Measurements from ENCODE around the gene UNC80.

The UNC80 gene

DNA sequence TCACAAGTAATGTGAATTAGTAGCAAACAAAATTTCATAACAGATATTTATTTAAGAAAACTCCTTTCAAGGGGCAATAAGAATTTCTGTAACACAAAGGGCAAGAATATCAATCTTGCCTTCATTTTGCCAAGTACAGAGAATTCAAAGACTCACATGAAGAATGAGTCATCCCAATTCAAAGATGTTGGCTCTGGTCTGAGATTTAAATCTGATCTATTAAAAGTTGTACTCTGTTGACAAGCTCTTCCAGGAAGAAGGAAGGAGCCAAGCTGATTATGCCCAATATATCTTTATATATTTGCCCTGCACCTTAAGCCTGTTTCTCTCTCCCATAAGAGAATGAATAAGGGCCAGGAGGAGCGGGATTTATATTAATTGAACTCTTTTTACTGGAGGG is 174.9 kb downstream of the UNC80 start:
- no peak overlapping the region for H4K8ac ChIP-seq (ENCODE audit: low read depth, low read length)
- no peak overlapping the region for H3K27ac ChIP-seq (ENCODE audit: low read depth, low read length)
- no CpG with 5 or more reads among the region's 1 CpG for WGBS (ENCODE audit: extremely low coverage, insufficient coverage, low lambda C conversion rate)
- no peak for DNase-seq
- H3K9ac ChIP-seq (ENCODE audit: low read length) = no peak overlapping the region
- H3K23ac ChIP-seq (ENCODE audit: low read length) = no peak overlapping the region
- H3K36me3 ChIP-seq (ENCODE audit: control insufficient read depth, insufficient read depth, low read length) = no peaks in the 10 kb centered on the region
- H3K56ac ChIP-seq (ENCODE audit: low read length) = no peak overlapping the region
- no peaks in the 10 kb centered on the region for H3K27me3 ChIP-seq (ENCODE audit: insufficient read depth, low read length, poor library complexity)
- H3K4ac ChIP-seq (ENCODE audit: low read depth, low read length) = no peak overlapping the region
- H3K79me1 ChIP-seq (ENCODE audit: low read length) = no peaks in the 10 kb centered on the region
- H3K4me1 ChIP-seq (ENCODE audit: control insufficient read depth, low read depth, low read length) = no peaks in the 10 kb centered on the region
- no peak overlapping the region for H2AK5ac ChIP-seq (ENCODE audit: low read length)
- no peak overlapping the region for H2BK15ac ChIP-seq (replicated peaks; ENCODE audit: low read depth)
- no peak overlapping the region for H4K5ac ChIP-seq (ENCODE audit: low read length)
- H3K79me2 ChIP-seq (ENCODE audit: control insufficient read depth, insufficient read depth, low read length) = no peaks in the 10 kb centered on the region
- no peak overlapping the region for H3K4me2 ChIP-seq (ENCODE audit: low read length)
- no peak overlapping the region for H3K18ac ChIP-seq (ENCODE audit: low read length)
- H2BK5ac ChIP-seq (ENCODE audit: low read length) = no peak overlapping the region
- H2BK120ac ChIP-seq (ENCODE audit: low read depth, low read length) = no peak overlapping the region
- H3K4me3 ChIP-seq (ENCODE audit: low read length) = no peak overlapping the region

- Histone ChIP-seq H2AK5ac (ENCODE audit: low read length) (no peak overlapping the region), H4K5ac (ENCODE audit: low read length) (no peak overlapping the region), H3K18ac (ENCODE audit: low read length) (no peak overlapping the region), H3K4me2 (ENCODE audit: low read length) (no peak overlapping the region), H3K79me1 (ENCODE audit: low read length) (no peaks in the 10 kb centered on the region), H3K36me3 (ENCODE audit: control insufficient read depth, insufficient read depth, low read length) (no peaks in the 10 kb centered on the region), H2BK15ac (replicated peaks; ENCODE audit: low read depth) (no peak overlapping the region), H3K27ac (ENCODE audit: low read depth, low read length) (no peak overlapping the region), H3K27me3 (ENCODE audit: insufficient read depth, low read length, poor library complexity) (no peaks in the 10 kb centered on the region), H3K9ac (ENCODE audit: low read length) (no peak overlapping the region), H3K79me2 (ENCODE audit: control insufficient read depth, insufficient read depth, low read length) (no peaks in the 10 kb centered on the region), H3K4me1 (ENCODE audit: control insufficient read depth, low read depth, low read length) (no peaks in the 10 kb centered on the region), H3K4ac (ENCODE audit: low read depth, low read length) (no peak overlapping the region), H2BK5ac (ENCODE audit: low read length) (no peak overlapping the region), H3K56ac (ENCODE audit: low read length) (no peak overlapping the region), H3K23ac (ENCODE audit: low read length) (no peak overlapping the region), H3K4me3 (ENCODE audit: low read length) (no peak overlapping the region), H2BK120ac (ENCODE audit: low read depth, low read length) (no peak overlapping the region), H4K8ac (ENCODE audit: low read depth, low read length) (no peak overlapping the region)
- no peak for DNase-seq
- WGBS (ENCODE audit: extremely low coverage, insufficient coverage, low lambda C conversion rate) = no CpG with 5 or more reads among the region's 2 CpGs
Observed at GRCh38 chr2:209956271-209956670, 184.6 kb downstream of the UNC80 start.

DNA sequence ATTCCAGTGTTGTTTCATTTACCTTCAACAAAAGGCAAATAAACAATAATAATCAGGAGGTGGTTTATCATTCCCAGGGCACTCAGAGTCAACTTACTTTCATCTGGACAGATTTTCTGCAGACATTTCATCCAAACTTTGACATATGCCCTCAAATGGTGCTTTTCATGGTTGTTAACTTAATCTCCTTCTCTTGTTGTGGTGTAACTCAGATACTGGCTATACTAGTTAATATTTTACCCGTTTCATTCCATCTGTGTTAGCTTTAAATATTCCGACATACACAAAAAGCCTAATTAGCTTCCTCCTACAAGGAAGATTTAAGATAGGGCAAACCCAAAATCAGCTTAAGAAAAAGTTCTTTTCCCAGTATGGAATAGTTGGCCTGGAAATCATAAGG is 186.4 kb downstream of the UNC80 start:
- Histone ChIP-seq H3K27me3 (ENCODE audit: insufficient read depth, low read length, poor library complexity) (no peaks in the 10 kb centered on the region), H4K8ac (ENCODE audit: low read depth, low read length) (no peak overlapping the region), H3K4me3 (ENCODE audit: low read length) (no peak overlapping the region), H3K23ac (ENCODE audit: low read length) (no peak overlapping the region), H3K79me1 (ENCODE audit: low read length) (no peaks in the 10 kb centered on the region), H4K5ac (ENCODE audit: low read length) (no peak overlapping the region), H3K4me2 (ENCODE audit: low read length) (no peak overlapping the region), H2BK15ac (replicated peaks; ENCODE audit: low read depth) (no peak overlapping the region), H2BK120ac (ENCODE audit: low read depth, low read length) (no peak overlapping the region), H3K56ac (ENCODE audit: low read length) (no peak overlapping the region), H3K27ac (ENCODE audit: low read depth, low read length) (no peak overlapping the region), H2BK5ac (ENCODE audit: low read length) (no peak overlapping the region), H3K4me1 (ENCODE audit: control insufficient read depth, low read depth, low read length) (no peaks in the 10 kb centered on the region), H3K36me3 (ENCODE audit: control insufficient read depth, insufficient read depth, low read length) (no peaks in the 10 kb centered on the region), H3K4ac (ENCODE audit: low read depth, low read length) (no peak overlapping the region), H3K18ac (ENCODE audit: low read length) (no peak overlapping the region), H2AK5ac (ENCODE audit: low read length) (no peak overlapping the region), H3K79me2 (ENCODE audit: control insufficient read depth, insufficient read depth, low read length) (no peaks in the 10 kb centered on the region), H3K9ac (ENCODE audit: low read length) (no peak overlapping the region)
- WGBS (ENCODE audit: extremely low coverage, insufficient coverage, low lambda C conversion rate) = no CpG with 5 or more reads among the region's 2 CpGs
- DNase-seq = no peak

- WGBS (ENCODE audit: extremely low coverage, insufficient coverage, low lambda C conversion rate) = no CpG with 5 or more reads among the region's 7 CpGs
- no peak overlapping the region for H3K4me2 ChIP-seq (ENCODE audit: low read length)
- no peak overlapping the region for H4K5ac ChIP-seq (ENCODE audit: low read length)
- no peak overlapping the region for H3K4me3 ChIP-seq (ENCODE audit: low read length)
- H3K23ac ChIP-seq (ENCODE audit: low read length) = no peak overlapping the region
- peak overlapping the region; percentile 28 for H3K18ac ChIP-seq (ENCODE audit: low read length)
- no peak overlapping the region for H4K8ac ChIP-seq (ENCODE audit: low read depth, low read length)
- H3K4me1 ChIP-seq (ENCODE audit: control insufficient read depth, low read depth, low read length) = no peaks in the 10 kb centered on the region
- H2BK5ac ChIP-seq (ENCODE audit: low read length) = no peak overlapping the region
- H3K36me3 ChIP-seq (ENCODE audit: control insufficient read depth, insufficient read depth, low read length) = no peaks in the 10 kb centered on the region
- no peak overlapping the region for H3K4ac ChIP-seq (ENCODE audit: low read depth, low read length)
- H3K27ac ChIP-seq (ENCODE audit: low read depth, low read length) = no peak overlapping the region
- H3K79me1 ChIP-seq (ENCODE audit: low read length) = no peaks in the 10 kb centered on the region
- no peak for DNase-seq
- H3K79me2 ChIP-seq (ENCODE audit: control insufficient read depth, insufficient read depth, low read length) = no peaks in the 10 kb centered on the region
- no peak overlapping the region for H2BK120ac ChIP-seq (ENCODE audit: low read depth, low read length)
- no peak overlapping the region for H3K9ac ChIP-seq (ENCODE audit: low read length)
- no peak overlapping the region for H2AK5ac ChIP-seq (ENCODE audit: low read length)
- no peaks in the 10 kb centered on the region for H3K27me3 ChIP-seq (ENCODE audit: insufficient read depth, low read length, poor library complexity)
- no peak overlapping the region for H3K56ac ChIP-seq (ENCODE audit: low read length)
- H2BK15ac ChIP-seq (replicated peaks; ENCODE audit: low read depth) = no peak overlapping the region
Observed at GRCh38 chr2:209960045-209960444, 188.4 kb downstream of the UNC80 start.

- H3K4me3 ChIP-seq (ENCODE audit: low read length) = no peak overlapping the region
- H4K8ac ChIP-seq (ENCODE audit: low read depth, low read length) = no peak overlapping the region
- no peak overlapping the region for H2BK120ac ChIP-seq (ENCODE audit: low read depth, low read length)
- no peak overlapping the region for H2AK5ac ChIP-seq (ENCODE audit: low read length)
- no peak overlapping the region for H3K23ac ChIP-seq (ENCODE audit: low read length)
- no peaks in the 10 kb centered on the region for H3K79me1 ChIP-seq (ENCODE audit: low read length)
- no peaks in the 10 kb centered on the region for H3K36me3 ChIP-seq (ENCODE audit: control insufficient read depth, insufficient read depth, low read length)
- no peaks in the 10 kb centered on the region for H3K79me2 ChIP-seq (ENCODE audit: control insufficient read depth, insufficient read depth, low read length)
- H3K27ac ChIP-seq (ENCODE audit: low read depth, low read length) = no peak overlapping the region
- H2BK5ac ChIP-seq (ENCODE audit: low read length) = no peak overlapping the region
- H3K27me3 ChIP-seq (ENCODE audit: insufficient read depth, low read length, poor library complexity) = no peaks in the 10 kb centered on the region
- H2BK15ac ChIP-seq (replicated peaks; ENCODE audit: low read depth) = no peak overlapping the region
- H3K56ac ChIP-seq (ENCODE audit: low read length) = no peak overlapping the region
- peak; percentile 97 for DNase-seq
- H3K18ac ChIP-seq (ENCODE audit: low read length) = no peak overlapping the region
- no peak overlapping the region for H3K4me2 ChIP-seq (ENCODE audit: low read length)
- H3K4ac ChIP-seq (ENCODE audit: low read depth, low read length) = no peak overlapping the region
- no peak overlapping the region for H4K5ac ChIP-seq (ENCODE audit: low read length)
- WGBS (ENCODE audit: extremely low coverage, insufficient coverage, low lambda C conversion rate) = no CpG with 5 or more reads among the region's 4 CpGs
- H3K4me1 ChIP-seq (ENCODE audit: control insufficient read depth, low read depth, low read length) = no peaks in the 10 kb centered on the region
- no peak overlapping the region for H3K9ac ChIP-seq (ENCODE audit: low read length)
Observed at GRCh38 chr2:209960676-209961630, 189.3 kb downstream of the UNC80 start.
